AG08395 (cell line): Measurements from ENCODE around the gene GRAMD1B.
A peak's percentile ranks its signal among the peaks of the same experiment; 100 is the strongest.
"Not testable (repeated sequence)": the region's sequence is repeated elsewhere in the genome, so short reads cannot be mapped to it uniquely, and the experiment has no call there.

Experiments
- DNase-seq: peaks from one replicate; pipeline ENCODE4 v3.0.0; 2012; ENCODE audit warnings: mixed read lengths, low spot score

The GRAMD1B gene

GRCh38 chr11:123443851-123444623 is 14.0 kb downstream of the GRAMD1B start:
- no peak for DNase-seq

- DNase-seq: no peak
Observed at GRCh38 chr11:123448823-123449222, 18.8 kb downstream of the GRAMD1B start.

GRCh38 chr11:123449436-123449835 is 19.4 kb downstream of the GRAMD1B start:
- no peak for DNase-seq

- DNase-seq: no peak
Observed at GRCh38 chr11:123450623-123451022, 20.6 kb downstream of the GRAMD1B start.

- DNase-seq: no peak
Observed at GRCh38 chr11:123451183-123451781, 21.2 kb downstream of the GRAMD1B start.

GRCh38 chr11:123452794-123453193 is 22.7 kb downstream of the GRAMD1B start:
- DNase-seq: no peak

- peak; percentile 43 for DNase-seq
Observed at GRCh38 chr11:123454060-123454651, 24.1 kb downstream of the GRAMD1B start.

GRCh38 chr11:123454796-123455195 is 24.7 kb downstream of the GRAMD1B start:
- DNase-seq: no peak

- DNase-seq: not testable (repeated sequence)
Observed at GRCh38 chr11:123456448-123456847, 26.4 kb downstream of the GRAMD1B start.

GRCh38 chr11:123457187-123457770 is 27.2 kb downstream of the GRAMD1B start:
- no peak for DNase-seq

GRCh38 chr11:123458501-123458900 is 28.4 kb downstream of the GRAMD1B start:
- DNase-seq: no peak

GRCh38 chr11:123460012-123460700 is 30.1 kb downstream of the GRAMD1B start:
- no peak for DNase-seq

- no peak for DNase-seq
Observed at GRCh38 chr11:123461164-123461563, 31.1 kb downstream of the GRAMD1B start.

GRCh38 chr11:123465667-123466066 is 35.6 kb downstream of the GRAMD1B start:
- DNase-seq: not testable (repeated sequence)

- DNase-seq: not testable (repeated sequence)
Observed at GRCh38 chr11:123466172-123466571, 36.1 kb downstream of the GRAMD1B start.

- no peak for DNase-seq
Observed at GRCh38 chr11:123469089-123469488, 39.0 kb downstream of the GRAMD1B start.

GRCh38 chr11:123469586-123469985 is 39.5 kb downstream of the GRAMD1B start:
- no peak for DNase-seq

GRCh38 chr11:123470842-123471241 is 40.8 kb downstream of the GRAMD1B start:
- no peak for DNase-seq

- DNase-seq: no peak
Observed at GRCh38 chr11:123472236-123472935, 42.3 kb downstream of the GRAMD1B start.

GRCh38 chr11:123473941-123474677 is 44.0 kb downstream of the GRAMD1B start:
- peak; percentile 89 for DNase-seq

GRCh38 chr11:123474994-123475393 is 44.9 kb downstream of the GRAMD1B start:
- DNase-seq: peak; percentile 30
